Endothelial cell (in vitro differentiated cells): ENCODE data around the gene PRAMEF20. TPM values are rescaled to one million over a fixed set of nuclear protein-coding genes. Genes with fewer than 3 reads are reported as not detected.
"Not testable (repeated sequence)": the region's sequence is repeated elsewhere in the genome, so short reads cannot be mapped to it uniquely, and the experiment has no call there.

ENCODE experiments used
- DNase-seq: peaks from one replicate; pipeline ENCODE4 v3.0.0; 2021; ENCODE audit warnings: low spot score
- H3K27ac Mint-ChIP-seq: one replicate; pipeline ENCODE4 v1.8.0; 2021; ENCODE audit warnings: mixed read lengths, inconsistent platforms; ENCODE audit not compliant: unreplicated experiment
- H3K27me3 Mint-ChIP-seq: one replicate; pipeline ENCODE4 v1.8.0; 2021; ENCODE audit warnings: mild to moderate bottlenecking, moderate library complexity, mixed read lengths, inconsistent platforms; ENCODE audit not compliant: unreplicated experiment
- H3K36me3 Mint-ChIP-seq: one replicate; pipeline ENCODE4 v1.8.0; 2021; ENCODE audit warnings: mild to moderate bottlenecking, low read depth, mixed read lengths, inconsistent platforms; ENCODE audit not compliant: unreplicated experiment
- H3K4me1 Mint-ChIP-seq: one replicate; pipeline ENCODE4 v1.8.0; 2021; ENCODE audit warnings: mild to moderate bottlenecking, mixed read lengths, inconsistent platforms; ENCODE audit not compliant: unreplicated experiment
- H3K4me3 Mint-ChIP-seq: one replicate; pipeline ENCODE4 v1.8.0; 2021; ENCODE audit warnings: mild to moderate bottlenecking, mixed read lengths, inconsistent platforms; ENCODE audit not compliant: unreplicated experiment
- H3K9me3 Mint-ChIP-seq: one replicate; pipeline ENCODE4 v1.8.0; 2021; ENCODE audit warnings: mixed read lengths, inconsistent platforms; ENCODE audit not compliant: unreplicated experiment
- long read RNA-seq: library from polyadenylated mRNA; unstranded; transcript quantifications from one replicate; pipeline ENCODE4 v2.0.0, GENCODE V29; 2020; ENCODE audit not compliant: unreplicated experiment
- total RNA-seq: library from RNA; stranded (reverse); fragmentation: NEBNext Ultra II Directional; extraction: Animal tissue kit (Norgen Biotek cat#: 25700); gene quantifications from one replicate; pipeline ENCODE4 v1.2.1, GENCODE V29; 2021; ENCODE audit not compliant: unreplicated experiment

PRAMEF20 gene
- total RNA-seq, result not detected
- long read RNA-seq, result 0 reads

DNA sequence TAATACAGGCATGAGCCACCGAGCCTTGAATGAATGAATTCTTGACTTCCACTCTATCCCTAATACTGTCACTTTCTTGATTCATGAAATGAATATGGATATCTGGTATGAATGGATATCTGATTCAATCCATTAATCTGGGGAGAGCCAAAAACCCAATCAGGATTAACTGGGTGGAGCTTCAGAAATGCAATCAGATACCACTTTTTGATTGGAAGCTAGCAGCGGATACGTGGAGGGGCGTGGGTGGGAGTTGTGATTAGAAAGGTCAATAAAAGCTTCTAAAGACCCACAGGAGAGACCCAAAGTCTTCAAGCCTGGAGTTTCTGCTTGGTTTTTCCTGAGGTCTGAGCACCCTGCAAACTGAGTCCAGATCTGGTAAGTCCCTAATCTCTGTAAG lies at the start of gene PRAMEF20:
Gene PRAMEF20, plus strand, starts transcription at position 301 of the 400 bp plus-strand sequence. CDS start 5,905 bp downstream, outside the sequence.
- H3K9me3 Mint-ChIP-seq, result peaks cover 15% of the 10 kb centered on the region
- not testable (repeated sequence) for H3K4me3 Mint-ChIP-seq, H3K27me3 Mint-ChIP-seq, H3K27ac Mint-ChIP-seq, H3K4me1 Mint-ChIP-seq, DNase-seq, H3K36me3 Mint-ChIP-seq

GRCh38 chr1:13362364-13362763 lies 47.9 kb upstream of the PRAMEF20 start:
- not testable (repeated sequence) for H3K36me3 Mint-ChIP-seq, H3K27me3 Mint-ChIP-seq, DNase-seq, H3K4me1 Mint-ChIP-seq, H3K4me3 Mint-ChIP-seq, H3K9me3 Mint-ChIP-seq, H3K27ac Mint-ChIP-seq

DNA sequence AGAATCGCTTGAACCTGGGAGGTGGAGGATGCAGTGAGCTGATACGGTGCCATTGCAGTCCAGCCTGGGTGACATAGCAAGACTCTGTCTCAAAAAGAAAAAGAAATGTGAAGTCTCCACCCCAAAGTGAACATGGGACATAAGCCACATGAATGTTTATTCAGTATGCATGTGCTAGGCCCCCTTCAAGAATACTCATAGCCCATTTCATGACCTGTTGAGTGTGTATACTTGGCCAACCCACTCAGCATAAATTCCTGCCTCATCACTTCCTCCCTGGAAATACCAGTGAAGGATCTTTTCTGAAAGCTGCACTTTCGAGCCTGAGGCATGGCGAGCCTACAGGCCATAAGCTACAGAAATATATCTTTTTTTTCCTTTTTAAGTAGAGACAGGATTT lies 45.3 kb upstream of the PRAMEF20 start:
- H3K9me3 Mint-ChIP-seq, H3K27ac Mint-ChIP-seq: not testable (repeated sequence)

GRCh38 chr1:13366536-13366935 lies 43.7 kb upstream of the PRAMEF20 start:
- not testable (repeated sequence) for H3K9me3 Mint-ChIP-seq, H3K36me3 Mint-ChIP-seq, DNase-seq, H3K4me1 Mint-ChIP-seq, H3K27me3 Mint-ChIP-seq, H3K27ac Mint-ChIP-seq, H3K4me3 Mint-ChIP-seq

More for the DNA sequence above, 45.3 kb upstream of the PRAMEF20 start:
- H3K4me3 Mint-ChIP-seq, H3K27me3 Mint-ChIP-seq, DNase-seq, H3K36me3 Mint-ChIP-seq, H3K4me1 Mint-ChIP-seq: not testable (repeated sequence)

DNA sequence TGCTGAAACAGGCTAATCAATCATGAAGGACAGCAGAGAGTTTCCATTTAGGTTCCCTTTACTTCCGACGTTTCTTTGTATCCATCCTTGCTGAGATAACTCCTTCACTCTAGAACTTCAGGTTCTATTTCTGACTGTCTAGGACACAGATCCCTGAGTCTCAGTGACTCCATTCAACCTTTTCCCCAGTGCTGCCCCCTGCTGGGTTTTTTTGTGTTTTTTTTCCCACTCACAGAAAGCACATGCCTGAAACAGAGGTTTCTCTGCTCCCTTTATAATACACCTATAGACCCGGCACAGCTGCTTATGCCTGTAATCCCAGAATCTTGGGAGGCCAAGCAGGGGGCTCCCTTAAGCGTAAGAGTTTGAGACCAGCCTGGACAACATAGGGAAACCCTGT lies 41.7 kb upstream of the PRAMEF20 start:
- H3K4me3 Mint-ChIP-seq, H3K27me3 Mint-ChIP-seq, H3K36me3 Mint-ChIP-seq, H3K4me1 Mint-ChIP-seq, H3K27ac Mint-ChIP-seq, H3K9me3 Mint-ChIP-seq, DNase-seq: not testable (repeated sequence)

DNA sequence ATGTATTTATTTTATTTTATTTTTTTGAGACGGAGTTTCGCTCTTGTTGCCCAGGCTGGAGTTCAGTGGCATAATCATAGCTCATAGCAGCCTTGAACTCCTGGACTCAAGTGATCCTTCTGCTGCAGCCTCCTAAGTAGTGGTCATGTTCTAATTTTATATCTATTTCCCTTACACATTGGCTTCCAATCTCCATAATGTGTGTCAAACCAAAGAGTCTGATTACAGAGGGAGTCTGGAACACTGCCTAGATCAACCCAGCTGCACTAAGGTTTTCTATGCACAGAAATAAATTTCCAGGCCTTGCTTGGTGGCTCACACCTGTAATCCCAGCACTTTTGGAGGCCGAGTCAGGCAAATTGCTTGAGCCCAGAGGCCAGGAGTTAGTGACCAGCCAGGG lies 31.3 kb upstream of the PRAMEF20 start:
- not testable (repeated sequence) for H3K27me3 Mint-ChIP-seq, H3K4me1 Mint-ChIP-seq, H3K36me3 Mint-ChIP-seq, H3K9me3 Mint-ChIP-seq, DNase-seq, H3K4me3 Mint-ChIP-seq, H3K27ac Mint-ChIP-seq

DNA sequence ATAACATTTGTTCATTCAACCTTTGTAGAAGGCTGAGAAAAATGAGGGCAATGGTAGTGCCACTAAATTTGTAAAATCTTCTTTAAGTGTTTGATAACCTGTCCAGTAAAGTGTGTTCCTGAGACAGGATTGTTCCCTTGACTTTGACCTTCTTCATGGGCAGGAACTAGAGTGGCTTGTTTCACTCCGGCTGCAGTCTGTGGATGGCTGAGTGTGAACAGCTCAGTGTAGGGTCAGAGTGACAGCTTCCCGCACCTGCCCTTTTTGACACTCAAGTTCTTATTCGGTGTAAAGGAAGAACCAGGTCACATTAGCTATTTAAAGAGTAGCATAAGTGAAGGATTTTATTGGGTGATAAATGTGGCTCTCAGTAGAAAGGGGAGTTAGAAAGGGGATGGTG lies 29.9 kb upstream of the PRAMEF20 start:
- H3K4me1 Mint-ChIP-seq, H3K36me3 Mint-ChIP-seq, H3K27me3 Mint-ChIP-seq, H3K4me3 Mint-ChIP-seq, DNase-seq, H3K9me3 Mint-ChIP-seq, H3K27ac Mint-ChIP-seq: not testable (repeated sequence)

DNA sequence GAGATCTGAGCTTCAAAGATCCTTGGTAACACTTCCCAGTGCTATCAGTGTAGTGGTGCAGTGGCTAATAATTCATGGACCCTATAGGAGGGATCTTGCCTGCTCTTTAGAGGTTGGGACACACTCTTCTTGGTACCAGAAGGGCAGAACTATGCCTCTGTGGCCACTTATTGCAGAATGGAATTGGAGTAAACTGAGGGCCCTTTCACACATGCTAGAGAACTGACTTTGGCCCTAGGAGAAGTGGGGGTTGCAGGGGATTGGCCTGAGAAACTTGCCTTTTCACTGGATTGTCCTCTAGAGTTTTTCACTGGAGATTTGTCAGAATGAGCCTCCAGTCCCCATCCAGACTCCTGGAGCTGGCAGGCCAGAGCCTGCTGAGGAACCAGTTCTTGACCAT lies 20.9 kb upstream of the PRAMEF20 start, which contains the start of gene PRAMEF17:
Gene PRAMEF17, plus strand, starts transcription at position 301 of the 400 bp plus-strand sequence. Its CDS starts 26 bp downstream, at position 327.
- not testable (repeated sequence) for H3K27ac Mint-ChIP-seq, H3K4me3 Mint-ChIP-seq, DNase-seq, H3K36me3 Mint-ChIP-seq, H3K4me1 Mint-ChIP-seq, H3K27me3 Mint-ChIP-seq
- H3K9me3 Mint-ChIP-seq, result peaks cover 15% of the 10 kb centered on the region

DNA sequence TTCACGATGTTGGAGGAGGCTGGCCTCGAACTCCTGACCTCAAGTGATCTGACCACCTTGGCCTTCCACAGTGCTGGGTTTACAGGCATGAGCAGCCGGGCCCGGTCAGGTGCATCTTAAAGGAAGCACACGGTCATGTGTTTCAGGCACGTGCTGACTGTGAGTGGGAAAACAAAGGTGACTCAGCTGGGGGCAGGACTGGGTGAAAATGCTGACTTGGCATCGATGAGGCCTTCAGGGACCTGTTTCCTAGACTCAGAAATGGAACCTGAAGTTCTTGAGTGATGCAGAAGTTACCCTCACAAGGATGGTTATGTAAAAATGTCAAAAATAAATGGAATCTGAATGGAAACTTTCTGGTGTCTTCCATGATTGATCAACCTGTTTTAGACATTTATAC lies 17.2 kb upstream of the PRAMEF20 start:
- H3K4me3 Mint-ChIP-seq, H3K27ac Mint-ChIP-seq, H3K4me1 Mint-ChIP-seq, H3K36me3 Mint-ChIP-seq, DNase-seq, H3K27me3 Mint-ChIP-seq: not testable (repeated sequence)
- peaks cover 15% of the 10 kb centered on the region for H3K9me3 Mint-ChIP-seq

DNA sequence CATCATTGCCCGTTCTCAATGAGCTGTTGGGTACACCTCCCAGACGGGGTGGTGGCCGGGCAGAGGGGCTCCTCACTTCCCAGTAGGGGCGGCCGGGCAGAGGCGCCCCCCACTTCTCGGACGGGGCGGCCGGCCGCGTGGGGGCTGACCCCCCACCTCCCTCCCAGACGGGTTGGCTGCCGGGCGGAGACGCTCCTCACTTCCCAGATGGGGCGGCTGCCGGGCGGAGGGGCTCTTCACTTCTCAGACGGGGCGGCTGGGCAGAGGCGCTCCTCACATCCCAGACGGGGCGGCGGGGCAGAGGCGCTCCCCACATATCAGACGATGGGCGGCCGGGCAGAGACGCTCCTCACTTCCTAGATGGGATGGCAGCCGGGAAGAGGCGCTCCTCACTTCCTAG lies 15.5 kb upstream of the PRAMEF20 start:
- not testable (repeated sequence) for H3K27ac Mint-ChIP-seq, H3K4me3 Mint-ChIP-seq, DNase-seq, H3K36me3 Mint-ChIP-seq, H3K4me1 Mint-ChIP-seq, H3K27me3 Mint-ChIP-seq
- peaks cover 11% of the 10 kb centered on the region for H3K9me3 Mint-ChIP-seq

DNA sequence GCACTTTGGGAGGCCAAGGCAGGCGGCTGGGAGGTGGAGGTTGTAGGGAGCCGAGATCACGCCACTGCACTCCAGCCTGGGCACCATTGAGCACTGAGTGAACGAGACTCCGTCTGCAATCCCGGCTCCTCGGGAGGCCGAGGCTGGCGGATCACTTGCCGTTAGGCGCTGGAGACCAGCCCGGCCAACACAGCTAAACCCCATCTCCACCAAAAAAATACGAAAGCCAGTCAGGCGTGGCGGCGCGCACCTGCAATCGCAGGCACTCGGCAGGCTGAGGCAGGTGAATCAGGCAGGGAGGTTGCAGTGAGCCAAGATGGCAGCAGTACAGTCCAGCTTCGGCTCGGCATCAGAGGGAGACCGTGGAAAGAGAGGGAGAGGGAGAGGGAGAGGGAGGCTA lies 14.9 kb upstream of the PRAMEF20 start:
- not testable (repeated sequence) for DNase-seq, H3K27ac Mint-ChIP-seq, H3K4me3 Mint-ChIP-seq, H3K36me3 Mint-ChIP-seq, H3K27me3 Mint-ChIP-seq, H3K4me1 Mint-ChIP-seq
- peaks cover 11% of the 10 kb centered on the region for H3K9me3 Mint-ChIP-seq
